Heart right ventricle (tissue), 16 donors: ENCODE results near the gene ITFG1. TPM values are rescaled to one million over a fixed set of nuclear protein-coding genes. Genes with fewer than 3 reads are reported as not detected.

Experiments
- ATAC-seq, 8 donors: fragments of 200-7000 bp; cut with Tn5 transposase; one replicate each; pipeline ENCODE4 v1.9.1; 2020; ENCODE audit warnings: mild to moderate bottlenecking in 8 of 8, moderate library complexity in 8 of 8, moderate number of reproducible peaks in 1 of 8
- DNase-seq, 2 donors: peaks; one replicate each; pipeline ENCODE4 v3.0.0-alpha.2; 2020
- H3K27ac ChIP-seq, 10 donors: fragments of 200-600 bp; sonication (generic) in 2 of 10; one replicate each; pipeline versions ENCODE4 v1.5.0 to v1.8.0; 2020 to 2022; ENCODE audit warnings: mild to moderate bottlenecking in 3 of 10
- H3K27me3 ChIP-seq, 7 donors: fragments of 200-600 bp; one replicate each; pipeline ENCODE4 v1.8.0; 2021 to 2022; ENCODE audit warnings: mild to moderate bottlenecking in 2 of 7
- H3K36me3 ChIP-seq, 9 donors: fragments of 200-600 bp; sonication (generic) in 1 of 9; one replicate each; pipeline versions ENCODE4 v1.5.0 to v1.8.0; 2020 to 2022; ENCODE audit warnings: mild to moderate bottlenecking in 2 of 9
- H3K4me1 ChIP-seq, 9 donors: fragments of 200-600 bp; sonication (generic) in 1 of 9; one replicate each; pipeline versions ENCODE4 v1.5.0 to v1.8.0; 2020 to 2022; ENCODE audit warnings: mild to moderate bottlenecking in 4 of 9
- H3K4me3 ChIP-seq, 10 donors: fragments of 200-600 bp; sonication (generic) in 2 of 10; one replicate each; pipeline versions ENCODE4 v1.5.0 to v1.8.0; 2020 to 2022; ENCODE audit warnings: mild to moderate bottlenecking in 7 of 10, moderate library complexity in 2 of 10
- H3K9me3 ChIP-seq, 11 donors: fragments of 200-600 bp in 10 of 11; sonication (generic) in 2 of 11; one replicate each; pipeline versions ENCODE4 v1.5.0 to v1.8.0; 2013 to 2022; ENCODE audit warnings: mild to moderate bottlenecking in 2 of 11, control low read depth in 1 of 11, moderate library complexity in 1 of 11
- WGBS, 2 donors: extraction: QIAGEN DNeasy Blood & Tissue Kit; methylation state at CpG; one replicate each; pipeline ENCODE4 v1.1.7; 2013; ENCODE audit warnings: inconsistent platforms in 1 of 2; 5-methylcytosine and 5-hydroxymethylcytosine counted together
- intact Hi-C, 10 donors: fragments of 100-400 bp; cut with DNase I; formaldehyde crosslinking; loops; one replicate each; pipeline versions ENCODE4 v1.11.1 to v1.14.2; 2022
- polyA plus RNA-seq, 2 donors: library from polyadenylated mRNA; stranded (reverse); fragments of 200-250 nt; gene quantifications; one replicate each; pipeline ENCODE4 v1.2.3, GENCODE V29; 2013
- total RNA-seq, 10 donors: library from RNA; stranded (reverse); fragmentation: NEBNext Ultra II Directional in 3 of 10; extraction: Animal tissue kit (Norgen Biotek cat#: 25700) in 3 of 10; gene quantifications; one replicate each; pipeline versions ENCODE4 v1.2.1 to v1.2.4, GENCODE V29; 2021 to 2023
- TF ChIP-seq, protein P1 (sequence below), 9 donors: fragments of 200-600 bp; sonication (generic) in 2 of 9; IDR thresholded peaks; one replicate each; pipeline versions ENCODE4 v1.5.0 to v1.8.0; 2021 to 2022; ENCODE audit warnings: antibody characterized with exemption in 9 of 9, mild to moderate bottlenecking in 5 of 9, moderate library complexity in 1 of 9
- donor health status: Arrhythmogenic right ventricular cardiomyopathy.
- donor health status: ischemic (EF 13 %, LVEDD 7.1; RV severe dilation, severe dysfunction).
- donor health status: healthy with polysubstance abuse.
- donor health status: DM: no; HTN: yes; CAD: no.
- donor health status: DM: no; HTN: no; CAD: no.
- donor health status: ischemic (EF 25% LVEDD 6.9; RV normal size, moderate dysfunction).
- donor health status: ischemic (EF 25% LVEDD 5.7; RV mildly dilated, moderate dysfunction).
- donor health status: healthy.
- donor health status: DM: yes; HTN: yes; CAD: no.
- donor health status: Ischemic cardiomyopathy.
- donor health status: ischemic (EF 35%, LVEDD 5.7; RV mildly dilated, moderate dysfunction).
- donor health status: nonischemic (EF 11% LVEDD 7.7; RV severe dilation, severe dysfunction).
- donor health status: DM: yes; HTN: yes; CAD: no.
- donor health status: PGD.
- donor health status: ischemic (EF 29% LVEDD 5.4; RV normal size, mild dysfunction).
- donor health status: nonischemic (EF 23%, LVEDD 6.1; RV moderate dilation, normal function).

ITFG1 gene
- total and polyA plus RNA-seq, 12 donors = 10.1 to 94.5 (median 72.3) TPM

DNA sequence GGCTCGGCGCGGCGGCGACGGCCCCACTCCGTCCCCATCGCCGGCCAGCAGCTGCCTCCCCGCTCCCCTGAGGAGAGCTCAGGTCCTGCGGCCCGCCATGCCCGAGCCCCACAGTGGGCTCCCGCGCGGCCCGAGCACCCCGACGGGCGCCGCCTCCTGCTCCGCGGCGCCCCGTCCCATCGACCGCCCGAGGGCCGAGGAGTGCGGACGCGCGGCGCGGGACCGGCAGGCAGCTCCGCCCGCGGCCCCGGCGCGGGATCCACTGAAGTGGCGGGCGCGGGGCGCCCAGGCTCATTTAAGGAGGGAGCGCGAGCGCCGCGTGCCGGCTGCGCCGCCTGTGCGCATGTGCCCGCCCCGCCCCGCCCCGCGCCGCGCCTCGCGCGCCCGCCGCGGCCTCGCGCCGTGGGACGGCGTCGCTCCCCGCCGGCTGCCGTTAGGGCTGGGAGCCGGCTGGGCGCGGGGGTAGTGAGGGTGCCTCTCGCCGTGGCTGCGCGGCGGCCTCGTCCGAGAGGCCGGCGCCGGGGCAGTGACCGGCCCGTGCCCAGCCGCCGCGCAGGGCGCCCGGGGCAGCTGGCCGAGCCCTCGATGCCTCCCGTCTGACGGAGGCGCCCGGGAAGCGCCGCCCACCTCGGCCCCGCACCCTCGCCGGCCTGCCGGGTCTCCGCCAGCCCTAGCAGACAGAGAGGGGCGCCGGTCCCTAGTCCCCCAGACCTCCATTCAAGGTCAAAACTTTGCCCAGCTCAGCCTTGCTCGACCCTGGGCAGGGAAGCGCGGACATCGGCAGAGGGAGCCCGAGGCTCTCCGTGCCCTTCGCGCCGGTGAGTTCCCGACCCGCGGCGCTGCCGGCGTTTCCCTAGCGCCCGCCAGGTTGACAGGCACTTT is 316.9 kb downstream of the ITFG1 start, which contains the start of gene NETO2:
TSS of gene NETO2 (minus strand) at position 269 of the 882 bp plus-strand sequence. CDS start 333 bp downstream, outside the sequence.
- peak; percentile 48 to 62 for DNase-seq
- Histone ChIP-seq H3K27me3 (peaks cover 0 to 16% (median 0%) of the 10 kb centered on the region in 7 donors), H3K9me3 (no peaks in the 10 kb centered on the region), H3K36me3 (no peaks in the 10 kb centered on the region), H3K27ac (peak within 1 kb of the TSS in 9 of 10 donors; percentile 42 to 83 (median 71)), H3K4me3 (peak within 1 kb of the TSS; percentile 48 to 69 (median 60)), H3K4me1 (peaks cover 0 to 19% (median 6%) of the 10 kb centered on the region in 9 donors)
- peak; percentile 56 to 81 (median 73) for ATAC-seq
- 1 to 2% methylated on average over 92 to 130 of the region's 130 CpGs for WGBS, 2 donors
- intact Hi-C loops = loop anchor here in 8 of 10 donors (2.0 to 5.0 kb wide), 10 partner anchors 53 to 1021 kb away; partner anchors contain the start of gene ABCC12 (in 4 of the 8)
- TF ChIP-seq, protein P1, sequence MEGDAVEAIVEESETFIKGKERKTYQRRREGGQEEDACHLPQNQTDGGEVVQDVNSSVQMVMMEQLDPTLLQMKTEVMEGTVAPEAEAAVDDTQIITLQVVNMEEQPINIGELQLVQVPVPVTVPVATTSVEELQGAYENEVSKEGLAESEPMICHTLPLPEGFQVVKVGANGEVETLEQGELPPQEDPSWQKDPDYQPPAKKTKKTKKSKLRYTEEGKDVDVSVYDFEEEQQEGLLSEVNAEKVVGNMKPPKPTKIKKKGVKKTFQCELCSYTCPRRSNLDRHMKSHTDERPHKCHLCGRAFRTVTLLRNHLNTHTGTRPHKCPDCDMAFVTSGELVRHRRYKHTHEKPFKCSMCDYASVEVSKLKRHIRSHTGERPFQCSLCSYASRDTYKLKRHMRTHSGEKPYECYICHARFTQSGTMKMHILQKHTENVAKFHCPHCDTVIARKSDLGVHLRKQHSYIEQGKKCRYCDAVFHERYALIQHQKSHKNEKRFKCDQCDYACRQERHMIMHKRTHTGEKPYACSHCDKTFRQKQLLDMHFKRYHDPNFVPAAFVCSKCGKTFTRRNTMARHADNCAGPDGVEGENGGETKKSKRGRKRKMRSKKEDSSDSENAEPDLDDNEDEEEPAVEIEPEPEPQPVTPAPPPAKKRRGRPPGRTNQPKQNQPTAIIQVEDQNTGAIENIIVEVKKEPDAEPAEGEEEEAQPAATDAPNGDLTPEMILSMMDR (IDR thresholded peaks at IDR 0.05) = peak; percentile 14 to 78 (median 56)

GRCh38 chr16:47142821-47143676 is 317.8 kb downstream of the ITFG1 start:
- TF ChIP-seq, protein P1 (IDR thresholded peaks at IDR 0.05) = peak; percentile 46 to 73 (median 57)
- intact Hi-C loops = loop anchor here in 8 of 10 donors (2.0 to 5.0 kb wide), 8 partner anchors 106 to 1019 kb away; partner anchors contain the start of gene ABCC12 (in 4 of the 8)
- H3K27me3 ChIP-seq = peaks cover 0 to 16% (median 0%) of the 10 kb centered on the region in 7 donors
- peak; percentile 43 to 79 (median 68) for ATAC-seq
- peak overlapping the region in 9 of 10 donors; percentile 40 to 83 (median 71) for H3K27ac ChIP-seq
- 1% methylated on average over 95 to 111 of the region's 111 CpGs for WGBS, 2 donors
- H3K9me3 ChIP-seq = no peaks in the 10 kb centered on the region
- H3K4me3 ChIP-seq = peak overlapping the region; percentile 48 to 69 (median 60)
- H3K36me3 ChIP-seq = no peaks in the 10 kb centered on the region
- H3K4me1 ChIP-seq = peaks cover 0 to 19% (median 6%) of the 10 kb centered on the region in 9 donors
- peak; percentile 21 to 59 for DNase-seq

DNA sequence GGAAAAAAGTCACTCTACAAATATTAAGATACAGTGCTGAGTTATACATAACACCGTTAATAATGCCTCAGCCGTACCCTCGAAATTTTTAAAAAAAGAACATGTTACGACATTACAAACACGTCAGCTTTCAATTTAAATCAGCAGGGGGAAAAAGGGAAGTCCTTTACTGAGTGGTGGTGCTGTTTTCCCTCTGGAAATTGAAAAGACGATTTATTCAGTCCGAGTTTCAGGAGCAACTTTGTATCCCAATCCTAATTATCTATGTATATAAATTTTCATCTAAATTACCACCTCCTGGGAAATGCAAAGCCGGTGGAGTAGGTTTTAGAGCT is 318.4 kb downstream of the ITFG1 start:
- ATAC-seq (peak in 3 of 8 donors; percentile 23 to 26 (median 25)), DNase-seq (no peak)
- TF ChIP-seq, protein P1 (IDR thresholded peaks at IDR 0.05) = no peak
- Histone ChIP-seq H3K4me1 (peaks cover 0 to 19% (median 6%) of the 10 kb centered on the region in 9 donors), H3K27ac (peak overlapping the region in 9 of 10 donors; percentile 40 to 83 (median 71)), H3K4me3 (peak overlapping the region in 9 of 10 donors; percentile 48 to 69 (median 62)), H3K36me3 (no peaks in the 10 kb centered on the region), H3K9me3 (no peaks in the 10 kb centered on the region), H3K27me3 (peaks cover 0 to 16% (median 0%) of the 10 kb centered on the region in 7 donors)
- WGBS, 2 donors = 1% methylated on average over 8 of the region's 8 CpGs
- intact Hi-C loops = loop anchor here in 8 of 10 donors (2.0 to 5.0 kb wide), 8 partner anchors 105 to 1020 kb away; partner anchors contain the start of gene ABCC12 (in 4 of the 8)
